ENCODE measurements around the gene HDDC3. TPM values are rescaled to one million over a fixed set of nuclear protein-coding genes. Genes with fewer than 3 reads are reported as not detected.
"Not testable (repeated sequence)": the region's sequence is repeated elsewhere in the genome, so short reads cannot be mapped to it uniquely, and the experiment has no call there.

The HDDC3 gene
- total and polyA plus RNA-seq, 4 experiments from 2014 or later: 27.4 to 38.7 (median 31.4) TPM

DNA sequence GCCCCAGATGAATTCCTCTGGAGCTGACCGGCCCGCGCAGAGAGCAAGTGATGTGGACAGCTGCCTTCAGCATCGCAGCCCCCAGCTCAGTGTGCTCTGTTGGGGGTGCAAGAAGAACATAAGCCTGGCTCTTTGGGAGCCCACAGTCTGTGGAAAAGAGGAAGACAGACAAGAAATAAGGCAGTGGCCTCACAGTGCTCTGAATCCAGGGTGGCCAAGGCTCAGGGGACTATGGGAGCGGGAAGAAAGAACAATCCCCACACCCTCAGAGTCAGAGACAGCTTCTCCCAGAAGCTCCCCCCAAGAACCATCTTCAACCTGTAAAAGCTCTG is 277 bp upstream of the HDDC3 start:
- CTCF ChIA-PET (ENCODE audit: partially characterized antibody): interaction anchor here (1.2 to 10.3 kb wide), 24 partner anchors 11 to 699 kb away, joined by 3 to 344 read pairs (median 6); partner anchors contain the start of genes BLM, CIB1, GDPGP1 and MAN2A2
- Histone ChIP-seq H3K9me3 (ENCODE audit: control insufficient read depth in 1 of 2, low read length in 2 of 2) (no peaks in the 10 kb centered on the region), H3K27me3 (ENCODE audit: insufficient read depth, low read length) (no peaks in the 10 kb centered on the region), H3K36me3 (ENCODE audit: insufficient read depth, low read length) (no peaks in the 10 kb centered on the region), H3K4me3 (ENCODE audit: low read length in 2 of 2) (peak overlapping the region; percentile 95 to 96), H3K4me1 (ENCODE audit: insufficient read depth, low read length) (peaks cover 58% of the 10 kb centered on the region), H3K27ac (ENCODE audit: low read depth, low read length) (peak overlapping the region; percentile 82)
- no peaks in the 10 kb centered on the region for H3K27me3 Mint-ChIP-seq
- H3K36me3 Mint-ChIP-seq: peaks cover 0 to 21% of the 10 kb centered on the region in 2 donors
- POLR2A ChIA-PET (ENCODE audit: partially characterized antibody): interaction anchor here (0.9 to 10.0 kb wide), 19 partner anchors 9 to 701 kb away, joined by 3 to 315 read pairs (median 8); partner anchors contain the start of genes BLM, CIB1, GDPGP1 and IQGAP1
- DNase-seq: peak in 1 of 5 donors; percentile 49
- peak overlapping the region; percentile 87 to 99 (median 99) for H3K27ac Mint-ChIP-seq
- peaks cover 0 to 6% (median 0%) of the 10 kb centered on the region in 8 donors for H3K9me3 Mint-ChIP-seq
- peak overlapping the region in 7 of 8 donors; percentile 41 to 99 (median 94) for H3K4me3 Mint-ChIP-seq
- intact Hi-C loops (cut with micrococcal nuclease): loop anchor here (5.0 to 10.0 kb wide), 2 partner anchors 542 to 925 kb away; no protein-coding TSS in a partner anchor
- H3K4me1 Mint-ChIP-seq: peaks cover 35 to 77% (median 55%) of the 10 kb centered on the region in 4 donors

DNA sequence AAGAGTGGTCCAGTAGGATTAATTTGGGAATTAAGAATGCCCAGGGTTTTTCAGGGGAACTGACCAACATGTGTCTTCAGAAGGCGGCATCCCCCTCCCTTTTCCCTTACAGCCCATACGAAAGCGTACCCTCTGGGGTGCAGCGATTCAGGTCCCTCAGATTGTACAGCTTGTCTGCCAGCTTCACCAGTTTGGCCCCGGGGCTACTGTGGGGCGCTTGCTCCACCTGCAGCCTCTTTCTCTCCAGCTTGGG is 848 bp downstream of the HDDC3 start:
- H3K27ac Mint-ChIP-seq: peak overlapping the region; percentile 87 to 99 (median 99)
- H3K4me3 Mint-ChIP-seq: peak overlapping the region; percentile 94 to 99 (median 98)
- peaks cover 0 to 6% (median 0%) of the 10 kb centered on the region in 8 donors for H3K9me3 Mint-ChIP-seq
- H3K27me3 Mint-ChIP-seq: no peaks in the 10 kb centered on the region
- H3K36me3 ChIP-seq (ENCODE audit: insufficient read depth, low read length): no peaks in the 10 kb centered on the region
- intact Hi-C loops (cut with micrococcal nuclease): loop anchor here (5.0 to 10.0 kb wide), 2 partner anchors 543 to 926 kb away; no protein-coding TSS in a partner anchor
- no peak for DNase-seq
- H3K4me1 ChIP-seq (ENCODE audit: insufficient read depth, low read length): peaks cover 55% of the 10 kb centered on the region
- POLR2A ChIA-PET (ENCODE audit: partially characterized antibody): interaction anchor here (0.5 to 10.0 kb wide), 24 partner anchors 10 to 832 kb away, joined by 3 to 315 read pairs (median 7); partner anchors contain the start of genes BLM, CIB1, GDPGP1 and IQGAP1
- CTCF ChIA-PET (ENCODE audit: partially characterized antibody): interaction anchor here (0.8 to 10.3 kb wide), 24 partner anchors 9 to 612 kb away, joined by 3 to 344 read pairs (median 6); partner anchors contain the start of genes BLM, MAN2A2, RCCD1 and VPS33B
- H3K4me3 ChIP-seq (ENCODE audit: low read length in 2 of 2): peak overlapping the region; percentile 95 to 96
- no peaks in the 10 kb centered on the region for H3K27me3 ChIP-seq (ENCODE audit: insufficient read depth, low read length)
- peaks cover 31 to 72% (median 51%) of the 10 kb centered on the region in 4 donors for H3K4me1 Mint-ChIP-seq
- peak overlapping the region; percentile 82 for H3K27ac ChIP-seq (ENCODE audit: low read depth, low read length)
- no peaks in the 10 kb centered on the region for H3K9me3 ChIP-seq (ENCODE audit: control insufficient read depth in 1 of 2, low read length in 2 of 2)
- peaks cover 0 to 18% of the 10 kb centered on the region in 2 donors for H3K36me3 Mint-ChIP-seq

DNA sequence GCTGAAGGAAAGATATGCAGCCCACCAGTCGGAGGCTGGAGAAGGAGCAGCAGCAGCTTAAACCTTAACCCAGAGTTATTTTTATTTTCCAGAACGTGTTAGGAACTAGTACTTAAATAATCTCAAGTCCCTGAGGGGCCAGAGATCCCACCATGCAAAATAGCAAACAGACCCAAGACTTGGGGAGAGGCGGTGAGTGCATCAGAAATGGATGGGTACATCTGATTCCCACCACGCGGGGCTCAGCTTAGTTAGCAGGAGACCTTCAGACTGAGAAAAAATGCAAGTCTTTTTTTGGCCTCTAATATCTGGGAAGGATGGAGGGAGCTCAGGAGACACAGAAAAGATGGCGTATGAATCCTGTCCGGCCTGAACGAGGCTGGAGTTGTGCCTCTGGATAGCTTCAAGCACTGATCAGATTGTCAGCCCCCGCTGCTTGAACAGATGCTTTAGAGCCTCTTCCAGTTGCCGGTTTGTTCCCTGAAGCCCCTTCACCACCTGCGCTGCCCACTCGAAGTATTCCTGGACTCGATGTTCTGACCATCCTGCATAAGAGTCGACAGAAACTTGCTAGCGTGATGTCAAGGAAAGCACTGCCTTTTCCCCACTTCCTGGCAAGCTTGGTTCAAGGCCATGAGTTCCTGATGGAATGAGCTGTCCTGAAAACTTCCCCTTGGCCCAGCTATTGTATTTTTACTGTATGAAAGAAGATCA is 1.3 kb downstream of the HDDC3 start:
- Histone ChIP-seq H3K4me3 (ENCODE audit: low read length in 2 of 2) (peak overlapping the region in 1 of 2 donors; percentile 95), H3K4me1 (ENCODE audit: insufficient read depth, low read length) (peaks cover 50% of the 10 kb centered on the region), H3K27ac (ENCODE audit: low read depth, low read length) (peak overlapping the region; percentile 82), H3K36me3 (ENCODE audit: insufficient read depth, low read length) (no peaks in the 10 kb centered on the region), H3K27me3 (ENCODE audit: insufficient read depth, low read length) (no peaks in the 10 kb centered on the region), H3K9me3 (ENCODE audit: control insufficient read depth in 1 of 2, low read length in 2 of 2) (no peaks in the 10 kb centered on the region)
- Mint-ChIP-seq H3K4me1 (peaks cover 26 to 68% (median 46%) of the 10 kb centered on the region in 4 donors), H3K27me3 (no peaks in the 10 kb centered on the region), H3K9me3 (peaks cover 0 to 1% (median 0%) of the 10 kb centered on the region in 8 donors), H3K36me3 (peaks cover 0 to 15% of the 10 kb centered on the region in 2 donors), H3K27ac (peak overlapping the region; percentile 87 to 99 (median 99)), H3K4me3 (peak overlapping the region; percentile 94 to 99 (median 98))
- intact Hi-C loops (cut with micrococcal nuclease): loop anchor here (1.0 to 10.0 kb wide), 3 partner anchors 544 to 926 kb away; partner anchors contain the start of gene GDPGP1
- ChIA-PET CTCF (ENCODE audit: partially characterized antibody) (interaction anchor here (0.8 to 10.3 kb wide), 24 partner anchors 9 to 611 kb away, joined by 3 to 344 read pairs (median 6); partner anchors contain the start of genes BLM, MAN2A2, RCCD1 and VPS33B), POLR2A (ENCODE audit: partially characterized antibody) (interaction anchor here (0.6 to 10.0 kb wide), 23 partner anchors 10 to 832 kb away, joined by 3 to 315 read pairs (median 7); partner anchors contain the start of genes BLM, CIB1, GDPGP1 and IQGAP1)
- DNase-seq: no peak

DNA sequence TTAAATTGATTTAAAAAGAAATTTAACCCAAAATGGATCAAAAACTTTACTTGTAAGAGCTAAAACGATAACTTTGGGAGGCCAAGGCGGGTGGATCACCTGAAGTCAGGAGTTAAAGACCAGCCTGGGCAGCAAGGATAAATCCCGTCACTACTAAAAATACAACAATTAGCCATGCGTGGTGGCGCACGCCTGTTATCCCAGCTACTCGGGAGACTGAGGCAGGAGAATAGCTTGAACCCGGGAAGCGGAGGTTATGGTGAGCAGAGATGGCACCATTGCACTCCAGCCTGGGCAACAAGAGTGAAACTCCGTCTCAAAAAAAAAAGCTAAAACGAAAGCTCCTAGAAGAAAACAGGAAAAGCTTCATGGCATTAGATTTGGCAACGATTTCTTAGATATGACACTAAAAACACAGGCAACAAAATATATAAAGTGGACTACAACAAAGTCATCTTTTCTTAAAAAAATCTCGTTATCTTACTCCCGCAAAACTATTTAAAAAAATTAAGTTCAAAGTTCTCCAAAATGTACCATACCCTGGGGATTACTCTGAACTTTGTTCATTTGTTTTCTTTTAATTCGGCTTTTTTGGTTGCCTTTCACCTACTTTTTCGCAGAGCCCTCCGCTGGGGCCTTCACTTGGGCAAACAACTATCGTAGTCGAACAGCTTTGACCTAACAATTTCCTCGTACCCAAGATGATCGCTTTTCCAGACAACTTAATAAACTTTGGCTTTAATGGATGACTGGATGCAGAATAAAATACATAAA is 2.9 kb downstream of the HDDC3 start:
- peak overlapping the region; percentile 42 to 95 for H3K4me3 ChIP-seq (ENCODE audit: low read length in 2 of 2)
- peak overlapping the region; percentile 82 for H3K27ac ChIP-seq (ENCODE audit: low read depth, low read length)
- peaks cover 22 to 53% (median 41%) of the 10 kb centered on the region in 4 donors for H3K4me1 Mint-ChIP-seq
- DNase-seq: peak in 1 of 5 donors; percentile 6
- H3K27me3 Mint-ChIP-seq: no peaks in the 10 kb centered on the region
- H3K27me3 ChIP-seq (ENCODE audit: insufficient read depth, low read length): no peaks in the 10 kb centered on the region
- peaks cover 40% of the 10 kb centered on the region for H3K4me1 ChIP-seq (ENCODE audit: insufficient read depth, low read length)
- no peaks in the 10 kb centered on the region for H3K9me3 Mint-ChIP-seq
- ChIA-PET CTCF (ENCODE audit: partially characterized antibody) (interaction anchor here (7.3 to 10.3 kb wide), 3 partner anchors 16 to 27 kb away, joined by 112 to 344 read pairs (median 155); partner anchors contain the start of genes MAN2A2 and RCCD1), POLR2A (ENCODE audit: partially characterized antibody) (interaction anchor here (0.6 to 10.0 kb wide), 15 partner anchors 10 to 1952 kb away, joined by 3 to 315 read pairs (median 4); partner anchors contain the start of genes BLM, MAN2A2, PRC1 and RCCD1)
- intact Hi-C loops (cut with micrococcal nuclease): loop anchor here (1.0 to 10.0 kb wide), 3 partner anchors 545 to 928 kb away; partner anchors contain the start of gene GDPGP1
- no peaks in the 10 kb centered on the region for H3K9me3 ChIP-seq (ENCODE audit: control insufficient read depth in 1 of 2, low read length in 2 of 2)
- H3K27ac Mint-ChIP-seq: peak overlapping the region; percentile 87 to 99 (median 99)
- H3K36me3 ChIP-seq (ENCODE audit: insufficient read depth, low read length): no peaks in the 10 kb centered on the region
- H3K4me3 Mint-ChIP-seq: peak overlapping the region; percentile 94 to 99 (median 98)
- peaks cover 0 to 11% of the 10 kb centered on the region in 2 donors for H3K36me3 Mint-ChIP-seq

DNA sequence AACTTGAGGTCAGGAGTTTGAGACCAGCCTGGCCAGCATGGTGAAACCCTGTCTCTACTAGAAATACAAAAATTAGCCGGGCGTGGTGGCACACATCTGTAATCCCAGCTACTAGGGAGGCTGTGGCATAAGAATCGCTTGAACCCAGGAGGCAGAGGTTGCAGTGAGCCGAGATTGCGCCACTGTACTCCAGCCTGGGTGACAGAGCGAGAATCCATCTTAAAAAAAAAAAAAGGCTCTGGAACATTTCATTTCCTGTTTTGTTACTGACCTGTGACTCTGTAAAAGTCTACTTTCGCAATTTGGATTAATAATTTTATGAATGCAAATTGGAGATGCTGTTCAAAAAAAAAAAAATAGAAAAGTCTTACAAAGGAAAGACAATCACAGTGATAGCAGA is 4.2 kb downstream of the HDDC3 start:
- Mint-ChIP-seq H3K4me3 (peak overlapping the region in 3 of 8 donors; percentile 5 to 65 (median 30)), H3K27ac (peak overlapping the region in 3 of 7 donors; percentile 36 to 87 (median 60)), H3K36me3 (peaks cover 0 to 12% of the 10 kb centered on the region in 2 donors), H3K4me1 (peaks cover 17 to 43% (median 32%) of the 10 kb centered on the region in 4 donors)
- DNase-seq; H3K4me3 ChIP-seq (ENCODE audit: low read length in 2 of 2); intact Hi-C loops (cut with micrococcal nuclease); H3K9me3 ChIP-seq (ENCODE audit: control insufficient read depth in 1 of 2, low read length in 2 of 2); H3K27ac ChIP-seq (ENCODE audit: low read depth, low read length); H3K36me3 ChIP-seq (ENCODE audit: insufficient read depth, low read length); H3K9me3 Mint-ChIP-seq; H3K27me3 Mint-ChIP-seq; H3K27me3 ChIP-seq (ENCODE audit: insufficient read depth, low read length): not testable (repeated sequence)
- CTCF ChIA-PET (ENCODE audit: partially characterized antibody): interaction anchor here (0.7 to 10.3 kb wide), 3 partner anchors 24 to 93 kb away, joined by 4 to 344 read pairs (median 155); partner anchors contain the start of genes MAN2A2 and RCCD1
- H3K4me1 ChIP-seq (ENCODE audit: insufficient read depth, low read length): peaks cover 29% of the 10 kb centered on the region
- POLR2A ChIA-PET (ENCODE audit: partially characterized antibody): interaction anchor here (0.7 to 10.0 kb wide), 2 partner anchors 25 to 1893 kb away, joined by 3 to 315 read pairs; partner anchors contain the start of gene MAN2A2

DNA sequence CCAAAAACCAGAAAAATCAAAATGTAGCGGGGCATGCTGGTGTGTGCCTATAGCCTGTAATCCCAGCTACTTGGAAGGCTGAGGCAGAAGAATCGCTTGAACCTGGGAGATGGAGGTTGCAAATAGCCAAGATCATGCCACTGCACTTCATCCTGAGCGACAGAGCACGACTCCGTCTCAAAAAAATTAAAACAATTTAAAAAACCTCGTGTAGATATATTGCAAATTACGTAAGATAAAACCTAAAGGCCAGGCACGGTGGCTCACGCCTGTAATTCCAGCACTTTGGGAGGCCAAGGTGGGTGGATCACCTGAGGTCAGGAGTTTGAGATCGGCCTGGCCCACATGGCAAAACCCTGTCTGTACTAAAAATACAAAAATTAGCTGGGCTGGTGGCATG is 5.6 kb downstream of the HDDC3 start:
- H3K9me3 Mint-ChIP-seq; H3K4me3 Mint-ChIP-seq; H3K9me3 ChIP-seq (ENCODE audit: control insufficient read depth in 1 of 2, low read length in 2 of 2); H3K4me3 ChIP-seq (ENCODE audit: low read length in 2 of 2); H3K27me3 ChIP-seq (ENCODE audit: insufficient read depth, low read length); H3K36me3 ChIP-seq (ENCODE audit: insufficient read depth, low read length); H3K27ac ChIP-seq (ENCODE audit: low read depth, low read length); DNase-seq; H3K27me3 Mint-ChIP-seq; intact Hi-C loops (cut with micrococcal nuclease): not testable (repeated sequence)
- Mint-ChIP-seq H3K4me1 (peaks cover 12 to 32% (median 26%) of the 10 kb centered on the region in 4 donors), H3K36me3 (peaks cover 0 to 15% of the 10 kb centered on the region in 2 donors), H3K27ac (peak overlapping the region in 2 of 7 donors; percentile 44 to 68)
- peaks cover 22% of the 10 kb centered on the region for H3K4me1 ChIP-seq (ENCODE audit: insufficient read depth, low read length)
- POLR2A ChIA-PET (ENCODE audit: partially characterized antibody): interaction anchor here (1.2 to 10.0 kb wide), 3 partner anchors 8 to 24 kb away, joined by 6 to 315 read pairs (median 8); partner anchors contain the start of genes MAN2A2 and UNC45A
- CTCF ChIA-PET (ENCODE audit: partially characterized antibody): interaction anchor here (0.7 to 10.3 kb wide), 3 partner anchors 8 to 918 kb away, joined by 3 to 344 read pairs (median 13); partner anchors contain the start of genes MAN2A2 and UNC45A
